HL-60 (cell line): ENCODE data around the gene SIRPB1.

Source experiments
- DNase-seq, 2 experiments: peaks; one replicate each; pipeline ENCODE4 v3.0.0-alpha.2; 2010 to 2020; ENCODE audit warnings: low read depth in 1 of 2, low spot score in 1 of 2
- H3K27ac ChIP-seq: fragments of 250-450 bp; sonication (Bioruptor Pico); replicated peaks from 2 replicates; pipeline ENCODE4 v1.5.1; 2020; ENCODE audit warnings: mild to moderate bottlenecking, moderate library complexity
- H3K27me3 ChIP-seq: fragments of 250-450 bp; sonication (Bioruptor Pico); 2 replicates; pipeline ENCODE4 v1.5.1; 2021; ENCODE audit warnings: mild to moderate bottlenecking, moderate library complexity; ENCODE audit not compliant: insufficient read depth, poor library complexity, severe bottlenecking
- H3K4me3 ChIP-seq: replicated peaks from 2 replicates; pipeline ENCODE4 v1.5.1; 2011; ENCODE audit warnings: mild to moderate bottlenecking, control low read depth, low read length; ENCODE audit not compliant: insufficient read depth
- CTCF ChIP-seq: IDR thresholded peaks from one replicate; pipeline ENCODE4 v1.5.1; 2011; ENCODE audit warnings: low read length, control low read depth, inconsistent platforms; ENCODE audit not compliant: insufficient read depth
- GABPA ChIP-seq: IDR thresholded peaks from 2 replicates; pipeline ENCODE4 v1.6.1; 2012; ENCODE audit warnings: low read depth
- POLR2AphosphoS5 ChIP-seq: IDR thresholded peaks from 2 replicates; pipeline ENCODE4 v1.6.1; 2012; ENCODE audit warnings: low read depth
- REST ChIP-seq: IDR thresholded peaks from 2 replicates; pipeline ENCODE4 v1.6.1; 2012; ENCODE audit warnings: low read depth; ENCODE audit not compliant: insufficient replicate concordance
- SPI1 ChIP-seq: IDR thresholded peaks from 2 replicates; pipeline ENCODE4 v1.6.1; 2012; ENCODE audit warnings: low read depth, mild to moderate bottlenecking, borderline replicate concordance
- long read RNA-seq: library from polyadenylated mRNA; unstranded; transcript quantifications from one replicate; pipeline ENCODE4 v2.0.0, GENCODE V29; 2020

SIRPB1 gene
- long read RNA-seq, partial matches to known transcripts: 1 of 7 reads
- long read RNA-seq, other reads (novel, unspliced or antisense): 6 of 7 reads

- peak within 1 kb of the TSS; percentile 90 for H3K27ac ChIP-seq
- TF ChIP-seq GABPA: 0 out of 2 replicates have a peak, but pooled peaks have one; percentile 47
- peak; percentile 97 for TF ChIP-seq SPI1
- peak; percentile 97 for TF ChIP-seq POLR2AphosphoS5
- TF ChIP-seq REST: peak; percentile 31
- no peak for TF ChIP-seq CTCF
- DNase-seq: peak; percentile 91 to 92
- H3K4me3 ChIP-seq: peak within 1 kb of the TSS; percentile 67
- H3K27me3 ChIP-seq: no peaks in the 10 kb centered on the region
Observed at GRCh38 chr20:1619861-1620444, at the start of gene SIRPB1. TSS of gene SIRPB1 (minus strand) at chr20:1620009. CDS start at chr20:1619944, 65 bp downstream.

- Histone ChIP-seq H3K27me3 (no peaks in the 10 kb centered on the region), H3K27ac (no peak overlapping the region), H3K4me3 (no peak overlapping the region)
- no peak for DNase-seq
- no peak for TF ChIP-seq CTCF
Observed at GRCh38 chr20:1669304-1669703, 49.5 kb upstream of the SIRPB1 start.

GRCh38 chr20:1667502-1668085, 47.8 kb upstream of the SIRPB1 start:
- Histone ChIP-seq H3K27me3 (no peaks in the 10 kb centered on the region), H3K27ac (no peak overlapping the region), H3K4me3 (no peak overlapping the region)
- no peak for DNase-seq
- TF ChIP-seq POLR2AphosphoS5 (no peak), REST (no peak), GABPA (no peak), CTCF (no peak), SPI1 (no peak)
